Activated CD4-positive, alpha-beta T cell treated with anti-CD3 and anti-CD28 coated beads for 24 hours (primary cell): Measurements from ENCODE around the gene ALDH1A1.

Source experiments
- DNase-seq, 2 donors: peaks; one replicate each; pipeline ENCODE4 v3.0.0-alpha.2; 2020; ENCODE audit warnings: low read depth in 2 of 2

The ALDH1A1 gene

DNA sequence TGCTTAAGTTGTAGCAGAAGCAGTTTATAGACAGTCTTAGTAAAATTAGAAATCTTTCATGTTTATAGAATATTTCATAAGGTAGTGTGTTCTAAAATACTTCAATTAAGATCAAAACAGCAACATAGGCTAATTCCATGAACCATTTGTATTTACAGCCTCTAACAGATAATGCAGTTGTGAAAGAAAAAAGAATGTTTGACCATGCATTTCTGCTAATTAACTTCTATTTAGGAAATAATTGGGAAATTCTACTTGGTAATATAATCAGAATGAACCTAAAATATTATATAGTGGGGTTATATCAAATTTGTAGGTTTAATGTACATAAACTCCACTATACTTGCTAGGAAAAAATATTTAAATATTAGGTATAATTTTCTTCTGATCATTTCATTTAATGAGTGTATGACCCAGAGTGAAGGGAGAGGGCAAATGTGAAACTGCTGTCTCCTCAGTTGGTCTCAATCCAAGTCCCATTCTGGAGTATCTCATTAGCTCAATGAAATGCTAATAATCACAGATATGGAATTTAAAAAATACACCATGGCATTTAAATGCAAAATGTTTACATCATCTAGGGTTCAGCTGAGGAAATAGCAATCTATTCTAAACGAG is 34.9 kb downstream of the ALDH1A1 start:
- DNase-seq, result no peak

DNA sequence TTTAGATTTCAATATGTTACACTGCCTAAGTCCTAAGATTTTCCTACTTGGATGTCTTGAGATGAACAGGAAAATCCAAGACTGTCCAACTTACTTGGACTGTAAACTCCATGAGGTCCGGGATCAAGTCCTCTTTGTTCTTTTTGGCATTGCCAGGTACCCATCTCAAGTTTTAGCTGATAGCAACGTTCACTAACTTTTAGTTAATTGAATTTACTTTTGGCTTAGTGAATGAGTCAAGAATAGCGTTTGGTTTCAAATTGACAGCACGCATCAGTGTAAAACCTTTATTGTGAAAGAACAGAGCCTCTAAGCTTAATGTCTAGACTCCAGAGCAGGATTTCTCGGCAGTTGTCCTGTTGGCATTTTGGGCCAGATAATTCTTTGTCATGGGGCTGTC is 37.2 kb downstream of the ALDH1A1 start:
- DNase-seq, result no peak

DNA sequence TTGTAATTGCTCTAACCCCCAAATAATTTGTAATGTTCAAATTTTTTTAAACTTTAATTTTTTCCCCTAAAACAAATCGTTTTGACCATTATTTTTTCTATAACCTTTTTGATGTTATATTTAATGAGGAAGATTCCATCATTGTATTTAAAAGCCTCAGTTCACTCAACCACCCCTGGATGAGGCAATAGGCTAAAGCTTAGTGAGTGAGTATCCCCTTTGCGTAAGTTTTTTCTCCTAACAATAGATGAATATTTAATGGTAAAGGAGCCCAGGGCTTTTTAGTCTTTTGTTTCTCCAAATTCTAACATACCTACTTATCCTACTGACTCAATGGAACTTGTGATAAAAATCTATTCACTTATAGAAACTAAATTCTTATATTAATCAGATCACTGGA is 38.1 kb downstream of the ALDH1A1 start:
- DNase-seq, result no peak

DNA sequence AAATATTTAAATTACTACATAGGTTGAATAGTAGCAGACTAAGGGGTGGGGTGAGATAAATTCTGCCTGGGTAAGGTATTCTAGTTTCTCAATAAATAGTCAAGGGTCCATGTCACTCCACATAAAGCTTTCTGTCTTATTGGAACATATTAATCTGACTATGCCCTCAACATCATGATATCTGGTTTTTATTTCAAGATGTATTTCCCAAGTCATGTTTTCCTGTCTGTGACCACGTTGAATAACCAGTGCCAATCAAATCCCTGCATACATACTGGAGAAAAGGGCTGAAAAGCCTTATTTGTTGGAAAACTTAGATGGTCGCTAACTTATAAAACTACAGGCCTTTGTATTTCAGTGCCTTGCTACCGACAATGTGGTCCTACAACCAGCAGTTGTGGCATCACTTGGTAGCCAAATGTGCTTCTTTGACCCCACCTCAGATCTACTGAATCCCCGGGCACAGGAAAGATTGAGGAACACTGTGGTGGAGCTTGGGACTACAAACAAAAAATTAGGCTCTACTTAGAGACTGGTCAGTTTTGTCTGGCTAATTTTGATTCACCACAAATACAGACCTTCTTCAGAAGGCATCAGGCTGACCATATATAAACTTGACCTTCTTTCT is 39.4 kb downstream of the ALDH1A1 start:
- no peak for DNase-seq

DNA sequence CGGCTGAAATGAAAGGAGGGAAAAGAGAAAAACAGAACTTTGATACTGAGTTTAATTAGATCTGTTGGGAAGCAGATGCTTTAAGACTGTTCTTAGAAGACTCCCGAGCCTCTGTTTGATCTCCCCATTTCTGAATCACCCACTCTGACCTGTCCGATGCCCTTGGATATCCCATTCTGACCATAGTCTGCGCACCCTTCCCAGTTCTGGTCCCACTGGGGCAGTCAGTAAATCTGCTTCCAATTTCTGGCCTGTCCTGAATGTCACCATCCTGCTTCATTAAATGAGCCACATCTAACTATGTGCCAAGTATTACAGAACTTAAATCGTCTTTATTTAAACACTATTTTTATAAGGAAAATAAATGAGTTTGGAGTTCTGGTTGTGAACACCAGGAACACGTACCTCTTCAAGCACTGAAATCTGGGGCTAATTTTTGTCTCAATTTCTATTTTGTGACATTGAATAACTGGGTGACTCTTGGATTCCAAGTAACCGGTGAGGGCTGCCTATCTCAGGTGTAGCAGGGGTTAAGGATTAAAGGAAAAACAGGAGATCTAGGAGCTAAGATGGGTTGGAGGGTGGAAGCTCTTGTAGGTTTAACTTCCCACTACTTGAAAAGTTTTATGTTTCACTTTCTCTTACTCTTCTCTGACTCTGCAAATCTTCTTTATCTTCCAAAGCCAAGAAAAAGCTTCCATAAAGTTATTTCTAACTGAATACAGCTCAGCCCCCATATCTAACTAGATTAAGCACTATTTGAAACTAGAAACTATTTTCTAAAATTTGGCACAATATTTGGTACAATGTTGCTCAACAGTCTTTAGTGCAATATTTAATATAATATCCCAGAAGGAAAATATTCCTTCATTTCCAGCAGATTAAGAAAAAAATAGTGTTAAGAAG is 40.1 kb downstream of the ALDH1A1 start:
- DNase-seq, result no peak

DNA sequence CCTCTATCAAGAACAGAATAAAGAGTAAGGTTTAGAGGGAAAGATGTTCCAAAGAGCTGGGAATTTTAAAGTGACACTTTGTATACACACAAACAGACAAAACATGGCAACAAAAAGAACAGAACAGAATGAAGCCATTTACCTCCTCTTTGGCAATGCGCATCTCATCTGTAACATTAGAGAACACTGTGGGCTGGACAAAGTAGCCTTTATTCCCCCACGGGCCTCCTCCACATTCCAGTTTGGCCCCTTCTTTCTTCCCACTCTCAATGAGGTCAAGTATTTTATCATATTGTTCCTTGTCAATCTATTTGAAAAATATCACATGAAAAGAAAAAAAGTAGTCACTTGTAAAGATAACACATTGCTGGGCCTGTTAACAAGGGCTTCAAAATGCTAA is 41.0 kb downstream of the ALDH1A1 start:
- no peak for DNase-seq

DNA sequence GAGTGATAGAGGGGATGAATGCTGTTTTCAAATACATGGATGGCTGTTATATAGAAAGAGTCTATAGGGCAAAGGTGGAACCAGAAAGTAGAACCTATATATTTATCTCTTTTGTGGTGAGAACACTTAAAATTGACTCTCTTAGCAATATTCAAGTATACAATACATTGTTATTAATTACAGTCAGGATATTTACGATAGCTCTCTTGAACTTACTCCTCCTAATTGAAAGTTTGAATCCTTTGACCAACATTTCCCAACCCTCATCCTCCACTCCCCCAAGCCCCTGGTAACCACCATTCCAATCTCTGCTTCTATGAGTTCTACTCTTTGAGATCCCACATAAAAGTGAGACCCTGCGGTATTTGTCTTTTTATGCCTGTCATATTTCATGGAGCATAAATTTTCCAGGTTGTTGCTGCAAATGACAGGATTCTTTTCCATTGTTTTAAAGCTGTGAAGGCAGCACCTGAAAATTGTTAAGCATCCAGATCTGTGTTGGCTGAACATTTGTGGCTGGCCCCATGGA is 41.5 kb downstream of the ALDH1A1 start:
- no peak for DNase-seq

DNA sequence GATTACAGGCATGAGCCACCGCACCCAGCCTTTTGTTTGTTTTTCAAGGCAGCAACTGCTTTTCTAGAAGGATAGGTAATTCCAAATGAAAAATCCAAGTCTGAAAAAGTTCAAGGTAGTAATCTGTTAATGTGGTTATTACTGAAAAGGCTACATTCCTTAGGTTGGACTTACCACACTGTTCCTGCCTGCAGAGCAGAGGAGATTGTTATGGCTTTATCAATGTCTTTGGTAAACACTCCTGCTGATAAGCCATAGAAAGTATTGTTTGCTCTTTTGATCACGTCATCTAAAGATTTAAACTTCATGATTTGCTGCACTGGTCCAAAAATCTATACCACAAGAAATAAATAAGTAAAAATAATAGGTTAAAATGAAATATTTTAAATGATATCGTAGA is 43.4 kb downstream of the ALDH1A1 start:
- no peak for DNase-seq

DNA sequence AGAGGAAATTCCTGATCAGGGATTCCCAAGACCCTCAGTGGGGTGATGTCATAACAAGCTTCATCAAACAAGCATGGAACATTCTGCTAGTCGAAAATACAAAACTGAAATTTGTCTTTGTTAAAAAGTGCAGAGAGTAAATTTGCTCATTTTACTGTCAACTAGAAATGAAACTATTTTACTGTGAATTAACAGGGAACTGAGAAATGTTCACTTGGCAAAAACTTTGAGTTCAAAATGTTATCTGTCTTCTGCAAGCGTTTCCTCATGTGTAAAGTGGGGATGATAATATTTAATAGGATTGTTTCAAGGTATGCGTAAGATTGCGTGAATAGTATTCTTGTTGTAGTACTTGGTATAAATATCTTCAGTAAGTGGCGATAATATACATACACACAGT is 45.4 kb downstream of the ALDH1A1 start:
- no peak for DNase-seq

DNA sequence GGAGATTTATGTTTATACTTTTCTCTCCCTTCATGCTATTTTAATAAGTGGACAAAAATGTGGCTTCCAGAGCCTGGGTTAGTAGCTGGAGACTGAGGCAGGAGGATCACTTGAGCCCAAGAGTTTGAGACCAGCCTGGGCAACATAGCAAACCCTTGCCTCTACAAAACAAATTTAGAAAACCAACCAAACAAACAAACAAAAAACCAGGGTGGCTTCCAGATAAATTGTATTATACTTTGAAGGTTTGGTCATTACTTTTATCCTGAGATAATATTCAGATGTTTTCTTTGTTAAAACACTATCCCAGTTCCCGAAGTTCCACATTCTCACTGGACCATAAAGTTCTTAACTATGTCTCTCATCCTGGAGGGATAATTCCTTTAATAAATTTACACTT is 46.0 kb downstream of the ALDH1A1 start:
- no peak for DNase-seq

DNA sequence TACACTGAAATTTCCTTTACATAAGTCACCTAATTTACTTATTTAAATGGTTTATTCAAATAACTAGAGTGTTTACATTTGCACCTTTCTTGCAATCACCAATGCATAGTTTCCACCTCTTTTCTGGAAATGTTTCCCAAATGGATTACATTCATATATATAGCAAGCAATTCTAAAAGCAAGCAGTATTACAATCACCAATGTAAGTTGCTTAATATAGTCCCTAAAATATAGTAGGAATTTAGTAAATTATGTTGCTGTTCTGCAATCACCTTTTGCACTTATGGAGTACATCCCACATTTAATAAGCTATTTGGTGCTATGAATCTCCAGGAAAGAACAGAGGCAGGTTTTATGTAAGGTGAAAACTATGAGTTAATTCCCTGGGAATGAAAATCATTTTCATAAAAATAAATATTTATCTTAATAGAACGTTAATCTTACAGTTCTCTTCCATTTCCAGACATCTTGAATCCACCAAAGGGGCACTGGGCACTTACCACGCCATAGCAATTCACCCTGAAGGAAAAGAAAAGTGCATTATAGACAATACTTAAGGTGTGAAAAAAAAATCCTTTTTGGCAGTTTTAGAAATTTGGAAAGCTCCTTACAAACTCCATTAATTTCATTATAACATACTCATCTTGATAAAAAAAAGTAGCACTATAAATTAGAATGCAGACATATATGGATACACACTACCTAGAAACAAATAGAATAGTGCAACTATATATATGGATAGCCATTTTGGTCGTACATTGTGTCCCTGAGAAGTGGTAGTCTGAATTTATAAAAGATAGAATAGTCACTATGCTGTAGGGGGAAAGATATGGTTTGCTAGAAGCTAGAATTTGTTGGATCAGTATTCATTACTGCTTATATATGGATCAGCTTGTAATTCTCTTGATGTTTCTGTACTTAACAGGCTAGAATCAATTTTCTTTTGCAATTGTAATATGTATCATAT is 47.1 kb downstream of the ALDH1A1 start:
- DNase-seq, result no peak

DNA sequence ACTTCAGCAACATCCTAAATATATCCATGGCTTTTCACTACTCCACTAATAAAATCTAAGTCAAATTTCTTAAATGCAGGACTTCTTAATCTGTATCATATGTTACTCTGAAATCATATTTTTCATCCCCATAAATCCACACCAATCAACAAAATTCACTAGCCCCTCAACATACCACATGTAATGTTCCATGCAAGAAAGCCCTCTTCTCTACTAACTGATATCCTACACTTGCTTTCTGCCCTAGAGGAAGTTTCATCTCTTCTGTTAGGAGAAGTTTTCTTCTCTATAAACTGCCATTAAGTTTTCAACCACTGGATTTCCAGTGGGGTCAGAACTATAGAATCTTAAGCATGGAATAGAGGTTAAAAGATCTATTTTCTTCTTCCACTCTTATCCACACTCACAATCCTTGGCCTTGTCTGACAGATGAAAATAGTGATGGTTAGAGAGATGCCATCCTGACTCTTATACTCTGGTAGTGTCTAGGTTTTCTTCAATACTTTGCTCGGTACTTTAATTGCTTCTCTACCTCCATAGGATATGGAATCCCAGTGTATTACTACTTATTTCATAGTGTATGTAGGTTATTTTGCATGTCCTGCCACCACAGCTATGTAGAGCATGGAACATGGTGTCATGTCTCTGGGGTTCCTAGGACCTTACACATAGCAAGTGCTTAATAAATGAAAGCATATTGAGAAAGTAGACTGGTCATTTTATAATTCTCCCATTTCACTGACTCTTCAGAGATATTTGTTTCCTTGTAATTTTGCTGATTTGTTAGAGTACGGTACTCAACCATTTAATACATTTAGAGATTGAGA is 48.4 kb downstream of the ALDH1A1 start:
- DNase-seq, result no peak

DNA sequence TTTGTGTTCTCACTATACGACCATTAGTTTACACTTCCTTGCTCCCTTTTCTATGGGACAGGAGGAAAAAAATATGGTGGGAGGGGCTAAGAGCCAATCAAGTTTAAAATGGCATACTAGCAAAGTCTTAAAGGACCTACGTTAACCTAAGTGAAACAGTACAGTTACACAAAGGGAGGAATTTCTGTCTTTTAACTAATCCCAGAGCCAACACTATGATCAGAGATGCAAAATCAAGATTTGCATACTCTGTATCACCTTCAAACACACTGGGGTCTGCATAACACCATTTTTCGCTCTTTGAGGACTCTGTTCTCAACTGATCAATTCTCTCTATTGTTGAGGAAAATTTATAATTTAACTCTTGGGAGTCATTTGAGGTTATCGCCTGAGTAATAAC is 49.8 kb downstream of the ALDH1A1 start:
- no peak for DNase-seq

DNA sequence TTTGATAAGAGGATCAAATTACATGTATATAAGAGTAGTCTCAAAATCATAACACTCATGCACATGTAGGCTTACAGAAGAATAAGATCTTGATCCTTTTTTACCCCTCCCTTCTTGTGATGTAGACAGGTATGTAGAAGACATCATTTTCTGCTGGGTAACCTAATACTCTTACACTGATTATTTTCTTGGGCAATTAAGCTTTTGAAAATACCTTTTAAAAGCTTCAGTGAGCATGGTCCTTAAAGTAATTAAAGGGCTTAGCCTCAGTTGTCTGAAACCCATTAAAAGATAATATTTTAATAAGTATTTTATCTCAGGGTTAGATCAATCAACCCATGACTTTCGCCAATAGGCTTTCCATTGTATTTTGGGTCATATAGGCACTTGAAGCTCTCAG is 50.6 kb downstream of the ALDH1A1 start:
- DNase-seq, result no peak

DNA sequence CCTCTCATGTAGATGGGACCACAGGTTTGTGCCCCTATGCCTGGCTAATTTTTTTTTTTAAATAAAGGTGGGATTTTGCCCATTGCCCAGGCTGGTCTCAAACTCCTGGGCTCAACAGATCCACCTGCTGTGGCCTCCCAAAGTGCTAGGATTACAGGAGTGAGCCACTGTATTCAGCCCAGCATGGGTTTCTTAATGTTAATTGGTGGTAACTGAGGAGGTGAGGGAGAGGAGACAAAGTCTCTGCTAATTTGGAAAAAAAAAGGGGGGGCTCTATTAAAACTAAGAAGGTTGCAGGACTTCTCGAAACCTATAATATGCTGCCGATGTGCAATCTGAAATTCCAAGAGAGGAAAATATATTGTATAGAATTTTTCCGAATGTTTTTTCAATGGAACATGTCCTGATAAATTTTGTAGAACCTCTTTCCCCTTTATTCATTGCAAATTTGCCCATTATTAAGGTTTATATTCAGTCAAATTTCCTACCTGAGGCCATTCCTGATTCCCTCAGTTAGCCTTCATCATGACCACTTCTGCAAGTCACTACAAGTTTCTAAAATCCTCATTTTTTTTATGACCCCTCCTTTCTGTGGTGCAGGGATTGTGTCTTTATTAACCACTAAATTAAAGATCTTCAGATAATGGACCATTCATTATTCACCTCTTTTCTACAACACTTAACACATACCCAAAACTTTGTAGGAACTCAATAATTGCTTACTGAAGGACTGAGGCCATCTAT is 52.9 kb downstream of the ALDH1A1 start:
- DNase-seq, result no peak

DNA sequence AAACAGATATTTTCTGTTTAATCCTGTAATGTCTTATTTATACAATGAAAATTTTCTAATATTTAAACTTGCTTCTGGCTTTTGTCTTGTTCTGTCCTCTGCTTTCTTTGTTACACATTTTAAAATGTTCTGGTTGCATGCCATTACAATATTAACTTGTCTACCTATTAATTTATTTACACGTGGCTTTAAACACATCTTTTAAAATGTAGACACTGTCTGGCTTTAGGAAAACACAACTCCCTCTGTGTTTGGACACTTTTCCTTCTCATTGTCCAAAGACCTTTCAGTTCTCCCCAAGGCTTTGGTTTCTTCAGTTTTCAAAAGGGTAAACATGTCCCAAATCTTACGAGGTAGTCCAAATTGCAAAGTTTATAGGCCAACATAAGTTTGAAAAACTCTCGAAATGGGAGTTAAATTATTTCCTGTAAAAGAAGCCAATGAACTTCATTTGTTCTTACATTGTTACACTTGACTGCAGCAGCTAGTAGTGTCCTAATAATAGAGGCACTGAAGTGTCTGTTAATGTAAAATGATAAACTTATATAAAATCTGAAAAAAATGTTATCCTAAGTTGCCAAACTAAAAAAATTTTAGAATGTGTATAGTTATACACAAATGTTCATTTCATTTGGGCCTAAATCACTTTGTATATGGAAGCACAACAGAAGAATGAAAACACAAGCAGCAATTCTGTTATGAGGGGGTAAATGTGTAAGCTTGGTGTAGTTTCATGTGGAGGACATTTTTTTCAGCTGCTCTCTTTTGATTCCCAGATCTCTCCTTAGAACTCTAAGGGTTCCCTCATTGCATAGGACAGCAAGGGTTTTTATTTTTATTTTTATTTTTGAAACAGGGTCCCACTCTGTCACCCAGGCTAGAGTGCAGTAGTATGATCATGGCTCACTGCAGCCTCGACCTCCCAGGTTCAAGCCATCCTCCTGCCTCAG is 53.8 kb downstream of the ALDH1A1 start:
- no peak for DNase-seq

DNA sequence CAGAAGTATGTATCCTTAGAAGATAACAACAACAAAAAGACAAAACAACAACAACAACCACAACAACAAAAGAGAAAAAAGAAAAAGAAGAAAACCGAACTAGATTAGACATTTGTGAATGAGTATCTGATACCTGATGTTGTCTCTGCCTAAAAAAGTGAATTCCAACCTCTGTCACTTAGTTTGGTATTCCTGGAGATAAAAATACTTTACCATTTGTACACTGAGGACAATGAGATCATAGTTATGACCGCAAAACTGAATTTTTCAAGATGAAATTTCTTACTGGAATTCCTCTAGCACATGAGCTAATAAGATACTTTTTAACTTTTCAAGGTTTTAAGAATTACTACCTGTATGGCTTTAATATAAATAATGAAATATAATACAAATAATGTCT is 54.5 kb downstream of the ALDH1A1 start:
- no peak for DNase-seq

DNA sequence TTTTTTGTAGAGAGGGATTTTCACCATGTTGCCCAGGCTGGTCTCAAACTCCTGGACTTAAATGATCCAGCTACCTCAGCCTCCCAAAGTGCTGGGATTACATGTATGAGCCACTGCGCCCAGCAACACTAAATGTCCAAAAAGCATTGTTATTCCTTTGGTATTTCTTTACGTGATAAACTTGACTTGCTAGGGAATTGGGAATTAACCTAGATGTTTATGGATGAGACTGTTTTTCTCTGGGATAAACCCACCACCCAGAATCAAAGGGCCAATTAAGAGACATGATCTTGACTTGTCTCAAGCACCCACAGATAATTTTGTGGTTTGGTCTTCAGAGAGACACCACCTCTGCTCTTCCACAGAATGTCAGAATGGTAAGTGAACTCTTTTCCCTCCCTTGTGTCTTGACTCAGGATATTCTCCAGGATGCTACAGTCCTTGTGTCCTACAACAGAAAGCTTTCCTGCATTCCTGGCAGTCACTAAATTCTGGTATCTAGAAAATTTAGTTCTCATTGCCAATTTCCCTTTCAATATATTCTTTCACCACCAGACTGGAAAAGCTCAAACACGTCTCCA is 55.7 kb downstream of the ALDH1A1 start:
- DNase-seq, result no peak
